Upper lobe of left lung (tissue), 6 donors: ENCODE results near the gene ARTN. TPM values are rescaled to one million over a fixed set of nuclear protein-coding genes. Genes with fewer than 3 reads are reported as not detected.
A peak's percentile ranks its signal among the peaks of the same experiment; 100 is the strongest.

Experiments used
- ATAC-seq, 2 donors: fragments of 200-7000 bp; cut with Tn5 transposase; one replicate each; pipeline ENCODE4 v1.9.1; 2022; ENCODE audit warnings: mild to moderate bottlenecking in 2 of 2, moderate library complexity in 2 of 2; ENCODE audit not compliant: low FRiP score in 2 of 2
- DNase-seq, 2 donors: peaks; one replicate each; pipeline ENCODE4 v3.0.0-alpha.2; 2019 to 2020
- H3K27ac ChIP-seq, 4 donors: fragments of 200-600 bp; sonication (generic); one replicate each; pipeline ENCODE4 v1.5.1; 2016 to 2019
- H3K27me3 ChIP-seq, 4 donors: fragments of 200-600 bp; sonication (generic); one replicate each; pipeline ENCODE4 v1.5.1; 2017 to 2019
- H3K36me3 ChIP-seq, 4 donors: fragments of 200-600 bp; sonication (generic); one replicate each; pipeline ENCODE4 v1.5.1; 2016 to 2019
- H3K4me1 ChIP-seq, 4 donors: fragments of 200-600 bp; sonication (generic); one replicate each; pipeline ENCODE4 v1.5.1; 2018 to 2019
- H3K4me3 ChIP-seq, 4 donors: fragments of 200-600 bp; sonication (generic); one replicate each; pipeline ENCODE4 v1.5.1; 2017 to 2019; ENCODE audit warnings: mild to moderate bottlenecking in 2 of 4, moderate library complexity in 1 of 4
- H3K9me3 ChIP-seq, 4 donors: fragments of 200-600 bp; sonication (generic); one replicate each; pipeline ENCODE4 v1.5.1; 2018 to 2019
- CTCF ChIP-seq, 6 experiments: fragments of 450-650 bp in 4 of 6; fragments of 200-600 bp in 2 of 6; sonication (generic) in 2 of 6; IDR thresholded peaks; one replicate each; pipeline ENCODE4 v1.5.1; 2016 to 2019; ENCODE audit warnings: antibody characterized with exemption in 6 of 6
- EP300 ChIP-seq, 4 donors: sonication (generic); formaldehyde crosslinking; IDR thresholded peaks; one replicate each; pipeline ENCODE4 v1.5.1; 2017; ENCODE audit warnings: antibody characterized with exemption in 4 of 4, control low read depth in 2 of 4
- POLR2A ChIP-seq, 4 donors: fragments of 450-650 bp; IDR thresholded peaks; one replicate each; pipeline ENCODE4 v1.5.1; 2016 to 2017; ENCODE audit warnings: antibody characterized with exemption in 4 of 4, mild to moderate bottlenecking in 2 of 4
- POLR2AphosphoS5 ChIP-seq, 2 donors: sonication (generic); formaldehyde crosslinking; IDR thresholded peaks; one replicate each; pipeline ENCODE4 v1.5.1; 2017; ENCODE audit warnings: antibody characterized with exemption in 2 of 2
- WGBS, 2 donors: methylation state at CpG; one replicate each; pipeline ENCODE4 v1.1.5; 2017 to 2018; 5-methylcytosine and 5-hydroxymethylcytosine counted together
- total RNA-seq, 6 donors: library from RNA; depleted of rRNA in 4 of 6; stranded (reverse); fragments of >200 nt in 4 of 6; gene quantifications; one replicate each; pipeline versions ENCODE4 v1.1.0 to v1.2.1, GENCODE V29; 2016 to 2021
- donor health status: DM: no; HTN: no; CAD: no; lungs with moderate emphysema.
- donor health status: DM: no; HTN: yes; CAD: no; lungs with severe emphysema.

The ARTN gene
- total RNA-seq, 6 donors from 2014 or later = 1.0 to 5.2 (median 1.1) TPM; not detected in 3

GRCh38 chr1:43978551-43979260, 45.1 kb downstream of the ARTN start, which contains the start of gene B4GALT2:
Gene B4GALT2 (plus strand): TSS chr1:43979210. CDS start chr1:43981161, 1,951 bp downstream.
- H3K9me3 ChIP-seq = no peaks in the 10 kb centered on the region
- peak within 1 kb of the TSS; percentile 28 to 78 (median 68) for H3K27ac ChIP-seq
- TF ChIP-seq POLR2AphosphoS5 (IDR thresholded peaks at IDR 0.05) (no peak), EP300 (IDR thresholded peaks at IDR 0.05) (no peak), CTCF (IDR thresholded peaks at IDR 0.05) (no peak), POLR2A (IDR thresholded peaks at IDR 0.05) (no peak)
- peak within 1 kb of the TSS; percentile 74 to 91 (median 82) for H3K4me3 ChIP-seq
- H3K36me3 ChIP-seq = peaks cover 4 to 22% (median 18%) of the 10 kb centered on the region in 4 donors
- 8 to 12% methylated on average over 18 to 28 of the region's 54 CpGs for WGBS, 2 donors
- no peaks in the 10 kb centered on the region for H3K27me3 ChIP-seq
- DNase-seq (peak in 1 of 2 donors; percentile 93), ATAC-seq (peak in 1 of 2 donors; percentile 13)
- H3K4me1 ChIP-seq = peaks cover 44 to 68% (median 53%) of the 10 kb centered on the region in 4 donors

- H3K4me3 ChIP-seq = peak overlapping the region; percentile 74 to 91 (median 82)
- peaks cover 39 to 64% (median 49%) of the 10 kb centered on the region in 4 donors for H3K4me1 ChIP-seq
- no peak for DNase-seq
- H3K27me3 ChIP-seq = no peaks in the 10 kb centered on the region
- H3K36me3 ChIP-seq = peaks cover 4 to 22% (median 18%) of the 10 kb centered on the region in 4 donors
- WGBS, 2 donors = 0% methylated on average over 4 of the region's 45 CpGs; no CpG with 5 or more reads in 1 of the 2 donors
- H3K9me3 ChIP-seq = no peaks in the 10 kb centered on the region
- no peak for ATAC-seq
- TF ChIP-seq EP300 (IDR thresholded peaks at IDR 0.05) = no peak
- no peak for TF ChIP-seq POLR2A (IDR thresholded peaks at IDR 0.05)
- no peak for TF ChIP-seq CTCF (IDR thresholded peaks at IDR 0.05)
- TF ChIP-seq POLR2AphosphoS5 (IDR thresholded peaks at IDR 0.05) = no peak
- H3K27ac ChIP-seq = peak overlapping the region; percentile 28 to 78 (median 68)
Observed at GRCh38 chr1:43979261-43979527, 45.6 kb downstream of the ARTN start.

GRCh38 chr1:43979528-43980254, 46.1 kb downstream of the ARTN start:
- 33% methylated on average over 5 of the region's 45 CpGs; no CpG with 5 or more reads in 1 of the 2 donors for WGBS, 2 donors
- Histone ChIP-seq H3K27me3 (no peaks in the 10 kb centered on the region), H3K36me3 (peaks cover 4 to 22% (median 19%) of the 10 kb centered on the region in 4 donors), H3K4me3 (peak overlapping the region; percentile 74 to 91 (median 82)), H3K4me1 (peaks cover 39 to 61% (median 47%) of the 10 kb centered on the region in 4 donors), H3K9me3 (no peaks in the 10 kb centered on the region), H3K27ac (peak overlapping the region; percentile 28 to 78 (median 68))
- peak; percentile 58 to 90 for DNase-seq
- ATAC-seq = peak; percentile 5 to 63
- TF ChIP-seq POLR2AphosphoS5 (IDR thresholded peaks at IDR 0.05) (peak in 1 of 2 donors; percentile 20), POLR2A (IDR thresholded peaks at IDR 0.05) (no peak)

- ATAC-seq (no peak), DNase-seq (no peak)
- Histone ChIP-seq H3K27me3 (no peaks in the 10 kb centered on the region), H3K4me1 (peaks cover 37 to 58% (median 45%) of the 10 kb centered on the region in 4 donors), H3K4me3 (peak overlapping the region; percentile 74 to 91 (median 82)), H3K36me3 (peaks cover 4 to 30% (median 20%) of the 10 kb centered on the region in 4 donors), H3K9me3 (no peaks in the 10 kb centered on the region), H3K27ac (peak overlapping the region; percentile 28 to 78 (median 68))
- TF ChIP-seq POLR2A (IDR thresholded peaks at IDR 0.05) (no peak), POLR2AphosphoS5 (IDR thresholded peaks at IDR 0.05) (no peak), CTCF (IDR thresholded peaks at IDR 0.05) (no peak), EP300 (IDR thresholded peaks at IDR 0.05) (no peak)
- 69 to 77% methylated on average over 8 to 13 of the region's 13 CpGs for WGBS, 2 donors
Observed at GRCh38 chr1:43980255-43981134, 46.9 kb downstream of the ARTN start.
